GM18499 (cell line): ENCODE results near the gene ECE1.

ENCODE experiments used
- ATAC-seq: cut with Tn5 transposase; IDR thresholded peaks from one replicate; pipeline ENCODE4 v1.9.1; 2021; ENCODE audit warnings: moderate number of reproducible peaks; ENCODE audit not compliant: insufficient read depth, unreplicated experiment

ECE1 gene

DNA sequence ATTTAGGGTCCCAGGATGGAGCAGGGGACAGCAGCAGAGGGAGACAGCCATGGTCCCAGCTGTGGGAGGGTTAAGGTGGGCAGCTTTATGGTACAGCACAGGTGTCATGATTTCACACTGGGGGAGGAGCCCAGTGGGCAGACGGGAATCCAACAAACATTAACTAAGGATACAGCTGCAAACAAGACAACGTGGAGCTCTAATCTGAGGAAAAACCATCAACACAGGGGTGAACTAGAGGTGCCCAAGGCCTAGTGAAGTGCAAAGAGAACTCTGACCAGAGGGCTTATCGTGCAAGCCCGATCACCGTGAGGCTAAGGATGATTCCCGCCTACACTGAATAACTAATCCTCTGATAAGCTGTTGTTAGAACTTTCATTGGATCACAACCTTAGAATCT is 18.7 kb downstream of the ECE1 start:
- ATAC-seq = no peak

GRCh38 chr1:21270086-21270689 is 20.1 kb downstream of the ECE1 start:
- no peak for ATAC-seq

DNA sequence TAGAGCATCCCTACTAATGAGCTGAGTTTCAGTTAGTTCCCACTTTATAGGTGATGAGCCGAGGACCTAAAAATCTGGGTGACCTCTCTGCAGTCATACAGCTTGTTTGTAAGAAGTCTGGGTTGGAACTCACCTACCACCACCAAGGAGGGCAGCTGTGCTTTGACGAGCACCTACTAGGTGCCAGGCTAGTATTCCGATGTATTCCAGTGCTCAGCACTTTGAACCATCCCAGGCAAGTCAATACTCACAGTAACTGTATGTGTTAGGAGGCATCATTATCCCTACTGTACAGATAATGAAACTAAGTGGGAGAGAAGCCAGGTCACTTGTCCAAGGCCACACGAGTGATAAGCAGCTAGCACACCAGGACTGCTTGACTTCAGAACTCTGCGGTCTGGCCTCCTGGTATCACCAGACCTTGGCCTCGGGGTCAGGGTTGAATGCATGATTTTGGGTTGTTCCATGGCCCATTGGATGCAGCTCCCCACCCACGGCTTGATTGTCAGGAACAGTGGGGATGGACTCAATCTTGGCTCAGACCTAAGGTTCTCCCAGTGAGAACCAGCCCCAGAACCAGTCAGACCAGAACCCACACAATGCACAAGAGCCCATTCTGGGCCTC is 20.7 kb downstream of the ECE1 start:
- ATAC-seq = no peak

DNA sequence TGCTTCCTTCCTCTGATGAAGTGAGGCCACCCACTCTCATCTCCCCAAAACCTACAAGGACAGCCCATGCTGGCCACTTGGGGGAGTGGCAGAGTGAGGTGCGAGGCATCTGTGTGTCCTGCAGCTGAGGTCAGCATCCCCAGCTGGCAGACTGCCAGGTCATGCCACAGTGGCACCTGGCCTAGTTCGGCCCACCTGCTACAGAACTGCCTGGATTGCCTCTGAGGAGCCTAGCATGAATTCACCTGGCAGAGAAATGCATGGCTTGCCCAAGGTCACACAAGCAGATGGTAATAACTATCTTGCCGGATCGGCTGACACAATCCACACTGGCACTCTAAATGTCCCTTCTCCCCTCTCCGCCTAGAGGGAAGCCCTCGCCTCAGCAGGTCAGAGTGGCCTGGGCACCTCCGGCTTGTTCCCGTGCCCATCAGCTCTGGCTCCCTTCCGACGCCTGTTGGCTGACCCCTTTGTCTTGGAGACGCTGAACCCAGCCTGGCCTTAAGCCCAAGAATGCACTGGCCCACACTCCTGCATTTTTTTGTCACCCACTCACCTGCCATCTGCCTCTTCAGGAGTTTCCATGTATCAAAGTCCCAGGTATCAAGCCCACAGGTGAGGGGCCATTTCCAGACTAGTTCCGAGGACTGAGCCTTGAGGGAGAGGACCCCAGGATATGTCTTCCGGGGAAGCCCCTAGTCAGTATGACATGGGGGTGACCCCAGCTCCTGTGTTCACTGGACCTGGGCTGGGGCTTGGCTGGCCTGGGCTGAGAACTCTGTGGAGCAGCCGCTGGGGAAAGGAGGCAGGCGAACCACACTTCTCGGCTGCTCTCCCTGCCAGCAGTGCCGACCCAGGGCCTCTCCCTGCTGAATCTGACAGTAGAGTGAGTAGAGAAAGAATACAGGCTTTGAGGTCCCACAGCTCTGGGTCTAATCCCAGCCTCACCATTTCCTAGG is 21.7 kb downstream of the ECE1 start:
- ATAC-seq = no peak

DNA sequence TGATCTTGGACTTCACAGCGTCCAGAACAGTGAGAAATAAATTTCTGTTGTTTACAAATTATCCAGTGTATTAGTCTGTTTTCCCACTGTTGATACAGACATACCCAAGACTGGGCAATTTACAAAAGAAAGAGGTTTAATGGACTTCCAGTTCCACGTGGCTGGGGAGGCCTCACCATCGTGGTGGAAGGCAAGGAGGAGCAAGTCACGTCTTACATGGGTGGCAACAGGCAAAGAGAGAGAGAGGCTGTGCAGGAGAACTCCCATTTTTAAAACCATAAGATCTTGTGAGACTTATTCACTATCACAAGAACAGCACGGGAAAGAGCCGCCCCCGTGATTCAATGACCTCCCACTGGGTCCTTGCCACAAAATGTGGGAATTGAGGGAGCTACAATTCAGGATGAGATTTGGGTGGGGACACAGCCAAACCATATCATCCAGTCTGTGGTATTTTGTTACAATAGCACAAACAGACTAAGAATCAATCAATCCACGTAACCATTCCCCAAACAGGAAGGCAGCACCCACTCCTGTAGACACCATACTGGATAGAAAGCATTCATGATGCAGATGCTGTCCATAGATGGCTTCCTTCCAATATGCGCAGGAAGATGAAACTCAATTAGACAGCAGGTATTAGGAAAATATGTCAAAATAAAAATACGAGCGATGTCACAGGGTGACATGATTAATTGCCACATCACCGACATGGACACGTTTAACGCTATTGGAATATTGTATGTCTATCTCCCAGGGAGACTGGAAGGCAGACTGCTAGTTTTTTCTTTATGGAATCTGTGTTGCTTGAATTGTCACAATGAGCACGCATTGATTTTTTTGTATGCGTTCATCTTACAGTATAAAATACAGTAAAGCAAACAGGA is 22.8 kb downstream of the ECE1 start:
- ATAC-seq = no peak

- ATAC-seq = no peak
Measured at GRCh38 chr1:21266119-21266774, 24.0 kb downstream of the ECE1 start.

DNA sequence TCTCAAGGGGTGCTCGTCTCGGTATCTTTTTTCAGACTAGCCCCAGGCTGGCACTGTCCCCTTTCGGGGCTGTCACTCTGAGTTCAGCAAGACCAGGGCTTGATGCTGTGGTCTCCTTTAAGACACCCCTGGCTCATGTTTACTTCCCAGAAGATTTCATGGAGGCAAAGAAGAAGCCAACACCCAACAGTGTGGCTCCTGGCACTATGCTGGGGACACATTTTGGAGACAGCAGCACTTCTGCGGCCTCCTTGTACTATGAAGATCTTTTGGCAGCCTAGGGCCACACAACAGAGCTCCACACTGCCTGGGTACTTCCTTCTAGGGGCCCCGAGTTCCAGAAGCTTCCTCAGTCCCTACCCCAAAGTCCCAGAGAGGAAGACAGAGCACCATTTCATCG is 24.6 kb downstream of the ECE1 start:
- ATAC-seq = no peak

DNA sequence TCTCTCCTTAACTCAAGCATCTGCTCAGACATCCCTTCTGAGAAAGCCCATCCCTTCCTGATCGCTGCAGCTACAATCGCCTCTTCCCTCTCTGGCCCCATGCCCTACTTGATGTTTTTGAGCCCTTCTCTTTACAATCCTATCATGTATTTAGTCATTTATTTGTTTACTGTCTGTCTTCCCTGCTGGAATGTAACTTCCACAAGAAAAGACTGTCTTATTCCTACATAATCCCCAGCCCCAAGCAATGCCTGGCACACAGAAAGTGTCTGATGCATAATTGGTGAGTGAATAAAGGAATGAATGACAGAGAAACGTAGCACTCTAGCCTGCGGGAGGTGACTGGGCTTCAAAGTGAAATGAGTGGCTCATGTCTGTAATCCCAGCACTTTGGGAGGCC is 25.4 kb downstream of the ECE1 start:
- ATAC-seq = no peak

DNA sequence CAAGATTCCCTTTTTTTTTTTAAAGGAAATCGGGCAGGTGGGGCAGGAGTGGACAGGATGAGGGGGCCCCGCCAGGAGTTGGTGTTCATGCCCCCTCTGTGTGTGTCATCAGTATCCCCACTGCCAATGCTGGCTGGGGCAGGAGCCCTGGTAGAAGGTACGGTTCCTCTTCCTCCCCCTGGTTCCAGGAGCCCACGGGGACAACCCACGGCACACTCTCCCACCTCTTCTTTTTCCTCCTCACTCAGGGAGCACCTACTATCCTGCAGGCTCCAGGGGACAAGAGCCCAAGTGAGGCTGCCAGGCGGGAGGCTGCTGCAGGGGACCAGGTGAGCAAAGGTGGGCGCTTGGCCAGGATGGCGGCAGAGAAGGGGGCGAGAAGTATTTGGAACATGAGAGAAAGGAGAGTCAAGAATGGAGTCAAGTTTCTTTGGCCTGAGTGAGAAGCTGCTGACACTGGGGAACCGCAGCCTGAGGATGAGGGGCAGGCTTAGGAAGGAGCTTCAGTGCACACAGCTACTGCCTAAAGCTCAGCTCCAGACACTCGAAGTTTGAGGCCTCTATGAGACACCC is 26.5 kb downstream of the ECE1 start:
- no peak for ATAC-seq

DNA sequence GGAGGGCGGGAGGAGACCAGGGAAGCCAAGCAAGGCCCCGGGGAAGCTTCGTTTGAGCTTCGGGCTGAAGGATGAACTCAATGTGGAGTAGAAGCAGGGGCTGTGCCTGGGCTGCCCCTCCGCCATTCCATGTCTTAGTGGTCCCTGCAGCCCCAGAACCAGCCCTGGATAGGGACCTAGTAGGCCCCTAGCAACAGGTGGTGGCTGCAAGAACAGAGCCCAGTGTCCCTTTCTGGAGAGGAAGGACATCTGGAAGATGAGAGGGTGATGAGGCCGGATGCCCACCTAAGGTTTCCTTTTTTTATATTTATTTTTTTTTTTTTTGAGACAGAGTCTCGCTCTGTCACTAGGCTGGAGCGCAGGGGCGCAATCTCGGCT is 27.2 kb downstream of the ECE1 start:
- no peak for ATAC-seq

DNA sequence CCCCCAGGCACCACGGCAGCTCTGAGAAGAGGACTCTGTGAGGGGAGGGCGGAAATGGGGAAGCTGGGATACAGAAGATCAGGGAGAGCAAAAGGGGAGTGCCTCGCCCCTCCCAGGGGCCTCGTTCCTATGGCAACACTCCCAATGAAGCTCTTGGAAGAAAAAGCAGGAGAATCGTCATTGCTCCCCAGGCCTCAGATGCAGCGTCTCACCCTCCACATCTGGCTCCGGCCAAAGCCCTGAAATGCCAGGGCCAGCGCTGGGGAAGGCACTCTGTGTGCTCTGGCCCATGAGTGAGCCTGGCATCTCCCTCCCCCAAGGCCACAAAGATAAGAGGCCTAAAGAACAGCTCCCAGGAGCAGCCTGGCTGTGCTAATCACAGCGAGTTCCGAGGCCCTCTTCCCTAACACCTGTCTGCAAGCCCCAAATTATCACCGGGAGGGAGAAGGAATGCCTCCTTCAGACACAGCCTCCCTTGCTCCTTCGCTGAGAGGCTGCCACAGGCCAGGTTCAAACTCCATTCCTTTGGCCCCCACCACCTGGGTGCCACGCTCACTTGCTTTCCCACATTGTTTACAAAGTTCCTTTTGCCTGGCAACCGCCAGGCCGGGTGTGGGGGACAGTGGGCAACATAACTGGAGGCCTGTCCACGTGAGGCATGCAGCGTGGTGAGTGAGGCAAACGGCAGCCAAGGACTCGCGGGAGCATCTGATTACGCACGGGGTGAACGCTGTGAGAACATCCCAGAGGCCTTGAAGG is 27.8 kb downstream of the ECE1 start:
- no peak for ATAC-seq

GRCh38 chr1:21261551-21262292 is 28.5 kb downstream of the ECE1 start:
- no peak for ATAC-seq

DNA sequence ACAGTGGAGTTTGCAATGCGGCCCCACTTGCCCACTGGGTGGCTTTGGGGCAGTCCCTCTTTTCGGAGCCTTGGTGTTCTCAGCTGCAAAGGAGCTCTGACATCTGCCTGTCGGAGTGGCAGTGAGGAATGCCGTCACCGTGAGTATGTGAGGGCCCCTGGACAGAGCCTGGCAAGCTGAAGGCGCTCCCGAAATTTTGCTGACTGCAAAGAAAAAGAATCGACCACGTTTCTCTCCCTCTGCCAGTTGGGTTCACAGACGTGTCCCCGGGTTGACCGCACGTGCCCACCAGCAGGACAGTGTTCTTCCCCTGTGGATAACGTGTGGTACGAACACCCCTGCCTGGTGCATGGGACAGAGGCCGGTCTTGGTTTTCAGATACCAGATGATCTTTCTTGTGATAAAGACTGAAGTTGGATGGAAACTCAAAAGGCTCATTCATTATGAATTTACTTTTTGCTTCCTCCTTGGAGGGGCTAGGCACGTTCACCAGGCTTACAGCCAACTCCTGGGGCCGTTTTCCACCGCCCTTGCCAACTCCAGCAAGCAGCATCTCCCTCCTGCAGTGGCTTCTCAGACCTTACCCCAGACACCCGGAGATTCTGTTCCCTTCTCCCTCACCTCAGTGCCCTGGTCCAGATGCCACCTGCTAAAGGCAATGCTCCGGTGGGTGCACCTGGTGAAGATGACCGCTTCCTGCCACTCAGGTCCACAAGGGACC is 29.7 kb downstream of the ECE1 start:
- no peak for ATAC-seq

DNA sequence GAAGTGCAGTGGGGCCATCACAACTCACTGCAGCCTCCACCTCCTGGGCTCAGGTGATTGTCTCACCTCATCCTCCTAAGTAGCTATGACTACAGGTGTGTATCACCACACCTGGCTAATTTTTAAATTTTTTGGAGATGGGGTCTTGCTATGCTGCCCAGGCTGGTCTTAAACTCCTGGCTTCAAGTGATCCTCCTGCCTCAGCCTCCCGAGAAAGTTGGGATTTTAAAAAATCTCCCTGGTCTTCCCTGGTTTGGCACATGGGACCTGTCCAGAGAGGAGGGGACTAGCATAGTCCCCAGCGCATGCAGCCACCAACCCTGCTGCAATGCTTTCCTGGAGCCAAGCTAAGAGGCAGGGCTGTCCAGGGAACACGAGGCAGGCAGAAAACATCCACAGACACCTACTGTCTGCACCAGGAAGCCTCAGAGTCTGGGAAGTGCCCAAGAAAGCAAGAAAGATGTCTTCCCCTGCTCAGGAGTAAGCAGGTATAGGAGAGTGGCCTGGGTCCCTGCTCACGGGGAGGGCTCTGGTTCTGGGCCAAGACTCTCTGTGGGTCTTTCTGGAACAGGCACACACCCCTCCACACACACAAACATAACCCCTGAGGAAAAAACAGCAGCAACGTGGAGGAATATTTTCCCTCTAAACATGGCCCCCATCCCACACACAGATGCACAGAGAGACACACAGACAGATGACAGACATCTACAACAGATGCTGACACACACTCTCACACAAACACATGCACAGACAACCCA is 30.8 kb downstream of the ECE1 start:
- ATAC-seq = no peak

DNA sequence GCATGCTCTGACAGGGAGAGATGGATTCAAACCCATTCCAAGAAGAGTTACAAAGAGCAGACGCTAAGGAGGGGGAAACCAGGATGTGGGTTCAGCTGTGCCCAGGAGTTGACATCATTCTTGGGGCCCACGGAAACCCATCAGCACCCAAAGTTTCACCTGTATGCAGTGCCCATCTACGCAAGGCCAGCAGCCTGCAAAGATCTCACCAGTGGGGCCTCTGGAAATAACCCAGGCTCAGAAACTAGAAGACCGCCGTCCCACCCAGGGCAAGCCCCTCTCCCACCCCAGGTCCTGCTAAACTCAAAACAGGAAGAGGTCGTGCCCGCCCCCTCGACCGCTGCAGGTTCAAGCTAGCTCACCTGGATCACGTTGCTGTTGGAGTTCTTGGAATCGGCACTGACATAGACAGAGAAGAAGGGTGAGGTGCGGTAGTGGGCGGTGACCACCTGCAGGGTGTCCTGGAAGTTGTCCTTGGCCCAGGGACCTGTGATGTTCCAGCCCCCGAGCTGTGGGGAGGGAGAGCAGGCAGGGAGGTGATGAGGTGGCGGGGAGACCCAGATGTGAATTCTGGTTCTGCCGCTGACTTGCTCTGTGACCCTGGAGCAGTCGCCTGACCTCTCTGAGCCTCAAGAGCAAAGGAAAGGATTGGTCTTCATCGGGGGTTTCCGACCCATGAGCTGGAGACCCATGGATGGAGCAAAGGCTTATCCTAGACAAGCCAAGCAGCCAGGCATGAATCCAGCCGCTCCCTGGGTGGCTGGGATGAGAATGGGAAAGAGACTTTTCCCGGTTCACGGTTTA is 31.7 kb downstream of the ECE1 start:
- ATAC-seq = no peak
